GM19452 (cell line): ENCODE results near the gene CDCA8.
"Not testable (repeated sequence)": the region's sequence is repeated elsewhere in the genome, so short reads cannot be mapped to it uniquely, and the experiment has no call there.

Source experiments
- ATAC-seq: cut with Tn5 transposase; IDR thresholded peaks from one replicate; pipeline ENCODE4 v1.9.1; 2021; ENCODE audit not compliant: unreplicated experiment

Gene CDCA8

GRCh38 chr1:37732111-37732780 is 39.9 kb downstream of the CDCA8 start:
- no peak for ATAC-seq

GRCh38 chr1:37734629-37735591 is 42.6 kb downstream of the CDCA8 start:
- ATAC-seq, result no peak

- not testable (repeated sequence) for ATAC-seq
Observed at GRCh38 chr1:37737975-37738374, 45.7 kb downstream of the CDCA8 start.

GRCh38 chr1:37738619-37739018 is 46.3 kb downstream of the CDCA8 start:
- not testable (repeated sequence) for ATAC-seq

- no peak for ATAC-seq
Observed at GRCh38 chr1:37739222-37739621, 46.9 kb downstream of the CDCA8 start.

GRCh38 chr1:37741130-37741529 is 48.8 kb downstream of the CDCA8 start:
- no peak for ATAC-seq

GRCh38 chr1:37741662-37742061 is 49.3 kb downstream of the CDCA8 start:
- ATAC-seq, result no peak

GRCh38 chr1:37746806-37747205 is 54.5 kb downstream of the CDCA8 start:
- ATAC-seq, result no peak

- ATAC-seq, result no peak
Observed at GRCh38 chr1:37748565-37748964, 56.2 kb downstream of the CDCA8 start.

- ATAC-seq, result no peak
Observed at GRCh38 chr1:37752213-37752582, 59.9 kb downstream of the CDCA8 start.

- ATAC-seq, result no peak
Observed at GRCh38 chr1:37752583-37753471, 60.5 kb downstream of the CDCA8 start.

- ATAC-seq, result no peak
Observed at GRCh38 chr1:37753473-37754321, 61.4 kb downstream of the CDCA8 start.

GRCh38 chr1:37755290-37755689 is 63.0 kb downstream of the CDCA8 start:
- ATAC-seq, result no peak

- no peak for ATAC-seq
Observed at GRCh38 chr1:37755951-37756560, 63.7 kb downstream of the CDCA8 start.
